GM18511 (cell line): Measurements from ENCODE around the gene DEPDC1B.
"Not testable (repeated sequence)": the region's sequence is repeated elsewhere in the genome, so short reads cannot be mapped to it uniquely, and the experiment has no call there.

Source experiments
- ATAC-seq: cut with Tn5 transposase; IDR thresholded peaks from one replicate; pipeline ENCODE4 v1.9.1; 2021; ENCODE audit warnings: mild to moderate bottlenecking, moderate library complexity; ENCODE audit not compliant: unreplicated experiment

DEPDC1B gene

GRCh38 chr5:60587312-60587711 is 112.7 kb downstream of the DEPDC1B start:
- ATAC-seq: not testable (repeated sequence)

DNA sequence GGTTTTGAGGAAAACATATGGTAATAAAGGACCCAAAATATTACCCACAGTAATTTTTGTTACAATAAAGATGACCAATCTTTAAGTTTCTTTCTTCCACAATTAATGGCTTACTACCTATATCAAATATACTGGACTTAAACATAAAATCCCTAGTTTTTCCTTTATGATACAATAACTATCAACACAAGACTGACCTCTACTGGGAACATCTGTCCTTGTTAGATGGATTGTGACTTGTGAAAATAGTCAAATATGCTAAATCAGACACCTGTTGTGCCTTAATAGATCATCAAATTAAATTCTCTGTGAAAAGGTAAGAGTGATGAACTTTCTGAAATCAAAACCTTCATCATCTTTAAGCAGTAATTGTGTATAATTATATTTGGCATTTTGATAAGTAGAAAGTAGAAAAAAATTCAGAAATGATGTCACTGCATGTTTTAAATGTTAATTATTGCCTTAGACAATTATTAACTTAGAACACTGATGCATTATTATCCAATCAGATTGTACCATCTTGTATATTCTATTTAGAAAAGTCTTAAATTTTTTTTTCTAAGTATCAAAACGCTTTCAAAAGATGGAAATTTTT is 113.6 kb downstream of the DEPDC1B start:
- ATAC-seq: no peak

- no peak for ATAC-seq
These were observed 114.3 kb downstream of the DEPDC1B start for GRCh38 chr5:60585618-60586017.

DNA sequence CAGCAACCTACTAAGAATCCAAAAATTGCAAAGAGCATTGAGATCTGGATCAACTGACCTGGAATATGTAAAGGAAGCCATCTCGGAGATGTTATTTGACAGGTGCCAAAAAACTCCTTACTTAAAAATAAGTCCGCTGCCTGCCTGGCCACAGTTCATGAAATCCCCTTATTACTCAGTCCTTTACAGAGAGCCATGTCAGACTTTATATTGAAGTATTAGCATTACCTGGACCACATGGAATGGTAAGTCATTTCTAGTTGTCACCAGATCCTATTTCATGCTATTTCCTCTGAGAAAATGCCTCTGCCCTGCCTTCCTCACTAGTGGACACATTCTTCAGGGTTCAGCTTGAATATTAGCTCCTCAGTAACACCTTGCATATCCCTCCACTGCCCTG is 115.7 kb downstream of the DEPDC1B start:
- no peak for ATAC-seq

DNA sequence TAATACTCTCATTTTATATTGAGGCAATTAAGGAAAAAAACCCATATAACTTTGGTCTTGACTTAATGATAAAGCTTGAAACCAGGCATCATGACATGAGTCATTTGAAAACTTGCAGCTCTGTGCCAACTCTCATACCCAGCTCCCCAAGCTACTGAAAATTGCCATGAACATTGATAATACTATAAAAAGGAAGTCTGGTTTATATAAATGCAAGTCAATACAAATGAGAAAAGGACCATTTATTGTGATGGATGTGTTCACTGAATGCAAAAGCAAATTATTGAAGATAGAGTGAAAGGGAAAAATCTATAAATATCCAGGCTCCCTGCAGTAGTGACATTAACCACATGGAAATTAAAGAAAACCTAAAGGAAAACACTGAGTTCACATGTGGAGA is 116.3 kb downstream of the DEPDC1B start:
- no peak for ATAC-seq

DNA sequence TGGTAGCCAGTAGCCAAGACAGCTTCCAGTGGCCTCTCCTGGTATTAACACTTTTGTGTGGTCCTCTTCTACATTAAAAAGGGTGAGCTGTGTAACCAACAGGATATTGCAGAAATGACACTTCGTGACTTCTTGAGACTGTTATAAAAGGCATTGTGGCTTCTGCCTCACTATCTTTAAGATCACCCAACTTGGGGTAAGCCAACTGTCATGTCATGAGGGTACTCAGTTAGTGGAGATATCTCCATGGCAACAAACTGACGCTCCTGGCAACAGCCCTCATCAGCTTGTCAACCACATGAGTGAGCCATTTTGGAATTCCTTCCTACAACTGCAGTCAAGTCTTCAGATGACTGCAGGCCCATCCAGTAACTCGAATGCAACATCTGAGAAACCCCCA is 121.7 kb downstream of the DEPDC1B start:
- ATAC-seq: no peak

DNA sequence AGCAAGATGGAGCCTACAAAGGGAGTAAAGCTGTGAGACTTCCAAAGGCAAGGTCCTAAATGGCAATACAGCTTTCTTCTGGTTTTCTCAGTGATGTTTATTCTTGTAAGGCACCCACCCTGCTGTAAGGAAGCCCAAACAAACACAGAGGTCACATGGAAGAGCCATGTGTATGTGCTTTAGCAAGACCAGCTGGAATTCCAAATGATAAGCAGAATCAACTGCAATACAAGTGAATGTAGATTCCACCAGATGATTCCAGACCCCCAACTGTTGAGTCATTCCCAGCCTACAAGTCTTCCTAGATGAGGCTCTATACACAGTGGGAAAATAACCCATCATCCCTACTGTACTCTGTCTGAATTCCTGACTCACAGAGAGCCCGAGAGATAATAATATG is 122.8 kb downstream of the DEPDC1B start:
- no peak for ATAC-seq

DNA sequence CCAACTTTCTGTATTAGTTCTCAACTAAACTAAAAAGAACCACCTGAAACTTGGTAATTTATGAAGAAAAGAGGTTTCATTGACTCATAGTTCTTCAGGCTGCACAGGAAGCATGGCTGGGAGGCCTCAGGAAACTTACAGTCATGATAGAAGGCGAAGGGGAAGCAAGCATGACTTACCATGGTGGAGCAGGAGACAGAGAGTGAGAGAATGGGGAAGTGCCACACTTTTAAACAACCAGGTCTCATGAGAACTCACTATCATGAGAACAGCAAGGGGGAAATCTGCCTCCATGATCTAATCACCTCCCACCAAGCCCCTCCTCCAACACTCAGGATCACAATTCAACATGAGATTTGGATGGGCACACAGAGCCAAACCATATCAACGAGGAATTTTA is 123.5 kb downstream of the DEPDC1B start:
- ATAC-seq: no peak

- ATAC-seq: no peak
These were observed 131.3 kb downstream of the DEPDC1B start for GRCh38 chr5:60568646-60569045.

DNA sequence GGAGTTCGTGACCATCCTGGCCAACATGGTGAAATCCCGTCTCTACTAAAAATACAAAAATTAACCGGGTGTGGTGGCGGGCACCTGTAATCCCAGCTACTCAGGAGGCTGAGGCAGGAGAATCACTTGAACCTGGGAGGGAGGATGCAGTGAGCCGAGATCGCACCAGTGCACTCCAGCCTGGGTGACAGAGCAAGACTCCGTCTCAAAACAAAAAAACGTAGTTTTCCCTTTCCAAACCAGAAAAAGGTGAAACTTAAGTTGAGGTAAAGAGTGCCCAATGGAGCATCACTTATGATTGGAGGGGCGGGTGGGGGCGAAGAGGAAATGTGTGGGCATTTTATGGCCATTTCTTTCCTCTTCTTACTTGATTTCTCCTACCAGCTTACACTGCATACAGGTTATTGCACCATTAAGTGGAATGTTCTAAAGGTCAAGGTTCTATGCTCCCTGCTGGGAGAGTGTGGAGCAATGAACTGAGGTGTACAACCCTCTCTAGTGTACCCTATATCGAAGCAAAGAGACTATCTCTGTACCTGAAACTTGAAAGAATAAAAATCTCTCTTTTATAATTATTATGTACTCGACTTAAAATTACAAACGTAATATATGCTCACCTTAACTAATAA is 136.2 kb downstream of the DEPDC1B start:
- ATAC-seq: no peak

- not testable (repeated sequence) for ATAC-seq
These were observed 146.7 kb downstream of the DEPDC1B start for GRCh38 chr5:60553291-60553690.

- ATAC-seq: no peak
These were observed 148.1 kb downstream of the DEPDC1B start for GRCh38 chr5:60551829-60552228.

GRCh38 chr5:60551250-60551649 is 148.7 kb downstream of the DEPDC1B start:
- no peak for ATAC-seq

DNA sequence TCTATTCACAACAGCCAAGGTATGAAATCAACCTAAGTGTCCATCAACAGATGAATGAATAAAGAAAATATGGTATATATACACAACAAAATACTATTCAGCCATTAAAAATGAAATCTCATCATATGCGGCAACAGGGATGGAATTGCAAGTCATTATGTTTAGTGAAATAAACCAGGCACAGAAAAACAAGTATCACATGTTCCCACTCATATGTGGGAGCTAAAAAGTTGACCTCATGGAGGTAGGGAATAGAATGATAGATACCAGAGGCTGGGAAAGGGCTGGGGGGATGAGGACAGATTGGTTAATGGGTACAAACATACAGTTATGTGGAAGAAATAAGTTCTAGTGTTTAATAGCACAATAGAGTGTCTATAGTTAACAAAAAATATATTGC is 149.7 kb downstream of the DEPDC1B start:
- no peak for ATAC-seq

GRCh38 chr5:60549841-60550240 is 150.1 kb downstream of the DEPDC1B start:
- no peak for ATAC-seq
